NCI-H146 (cell line): Measurements from ENCODE around the gene RASGRP2.
"Not testable (repeated sequence)": the region's sequence is repeated elsewhere in the genome, so short reads cannot be mapped to it uniquely, and the experiment has no call there.

Source experiments
- DNase-seq: peaks from one replicate; lab custom pipeline; 2025; lab: John Stamatoyannopoulos, UW

RASGRP2 gene

GRCh38 chr11:64718084-64718779, 25.7 kb downstream of the RASGRP2 start:
- no peak for DNase-seq

GRCh38 chr11:64717268-64717578, 26.7 kb downstream of the RASGRP2 start:
- no peak for DNase-seq

- DNase-seq = no peak
Observed at GRCh38 chr11:64716473-64717267, 27.3 kb downstream of the RASGRP2 start.

- peak; percentile 34 for DNase-seq
Observed at GRCh38 chr11:64715756-64716472, 28.0 kb downstream of the RASGRP2 start.

- DNase-seq = no peak
Observed at GRCh38 chr11:64715110-64715509, 28.8 kb downstream of the RASGRP2 start.

GRCh38 chr11:64714666-64715065, 29.3 kb downstream of the RASGRP2 start:
- no peak for DNase-seq

- no peak for DNase-seq
Observed at GRCh38 chr11:64713781-64714363, 30.1 kb downstream of the RASGRP2 start.

- peak; percentile 77 for DNase-seq
Observed at GRCh38 chr11:64713016-64713707, 30.8 kb downstream of the RASGRP2 start.

- DNase-seq = peak; percentile 52
Observed at GRCh38 chr11:64712430-64713015, 31.4 kb downstream of the RASGRP2 start.

GRCh38 chr11:64711956-64712362, 32.0 kb downstream of the RASGRP2 start:
- DNase-seq = no peak

GRCh38 chr11:64711138-64711955, 32.6 kb downstream of the RASGRP2 start:
- DNase-seq = no peak

GRCh38 chr11:64710418-64711137, 33.4 kb downstream of the RASGRP2 start:
- DNase-seq = no peak

GRCh38 chr11:64705501-64705900, 38.4 kb downstream of the RASGRP2 start:
- no peak for DNase-seq

GRCh38 chr11:64703048-64703447, 40.9 kb downstream of the RASGRP2 start:
- no peak for DNase-seq

GRCh38 chr11:64701956-64702355, 42.0 kb downstream of the RASGRP2 start:
- DNase-seq = not testable (repeated sequence)

- no peak for DNase-seq
Observed at GRCh38 chr11:64698427-64698826, 45.5 kb downstream of the RASGRP2 start.

GRCh38 chr11:64697663-64698375, 46.1 kb downstream of the RASGRP2 start:
- DNase-seq = no peak

GRCh38 chr11:64696045-64696444, 47.9 kb downstream of the RASGRP2 start:
- DNase-seq = no peak

GRCh38 chr11:64695548-64695947, 48.4 kb downstream of the RASGRP2 start:
- no peak for DNase-seq
